Ovary (tissue), 9 donors: ENCODE results near the gene SMPX. TPM values are rescaled to one million over a fixed set of nuclear protein-coding genes. Genes with fewer than 3 reads are reported as not detected.
"Not testable (repeated sequence)": the region's sequence is repeated elsewhere in the genome, so short reads cannot be mapped to it uniquely, and the experiment has no call there.

Experiments
- DNase-seq, 5 donors: peaks; one replicate each; pipeline ENCODE4 v3.0.0-alpha.2; 2019 to 2020
- H3K27ac ChIP-seq, 2 donors: fragments of 200-600 bp; one replicate each; pipeline versions ENCODE4 v1.5.1 to v1.8.0; 2019 to 2022
- H3K27me3 ChIP-seq: fragments of 200-600 bp; one replicate; pipeline ENCODE4 v1.8.0; 2022
- H3K36me3 ChIP-seq: fragments of 200-600 bp; sonication (generic); one replicate; pipeline ENCODE4 v1.5.1; 2019
- H3K4me1 ChIP-seq: one replicate; pipeline ENCODE4 v1.8.1; 2013; ENCODE audit warnings: mild to moderate bottlenecking, moderate library complexity; ENCODE audit not compliant: insufficient read depth
- H3K4me3 ChIP-seq: fragments of 200-600 bp; sonication (generic); one replicate; pipeline ENCODE4 v1.5.1; 2017
- H3K9me3 ChIP-seq, 2 donors: fragments of 200-600 bp in 1 of 2; sonication (generic) in 1 of 2; one replicate each; pipeline versions ENCODE4 v1.5.1 to v1.8.1; 2013 to 2019; ENCODE audit warnings: mild to moderate bottlenecking in 1 of 2, moderate library complexity in 1 of 2
- CTCF ChIP-seq, 3 donors: fragments of 450-650 bp in 2 of 3; fragments of 200-600 bp in 1 of 3; IDR thresholded peaks; one replicate each; pipeline versions ENCODE4 v1.5.1 to v1.8.0; 2016 to 2022; ENCODE audit warnings: antibody characterized with exemption in 3 of 3, mild to moderate bottlenecking in 1 of 3
- EP300 ChIP-seq: sonication (generic); formaldehyde crosslinking; IDR thresholded peaks from one replicate; pipeline ENCODE4 v1.6.1; 2017; ENCODE audit warnings: antibody characterized with exemption
- POLR2A ChIP-seq: fragments of 450-650 bp; IDR thresholded peaks from one replicate; pipeline ENCODE4 v1.6.1; 2017; ENCODE audit warnings: antibody characterized with exemption, mild to moderate bottlenecking, moderate library complexity
- WGBS, 3 donors: extraction: QIAGEN DNeasy Blood & Tissue Kit in 1 of 3; methylation state at CpG; one replicate each; pipeline versions ENCODE4 v1.1.5 to v1.1.7; 2013 to 2017; 5-methylcytosine and 5-hydroxymethylcytosine counted together
- intact Hi-C, 4 donors: fragments of 100-400 bp; cut with DNase I; formaldehyde crosslinking; loops; one replicate each; pipeline versions ENCODE4 v1.11.0 to v1.15.1; 2022 to 2023
- polyA plus RNA-seq, 2 donors: library from polyadenylated mRNA; stranded (reverse); fragments of 200-250 nt in 1 of 2; fragments of 350-450 nt in 1 of 2; fragmentation: Illumina TruSeq in 1 of 2; extraction: RNeasy Lipid Tissue Mini Kit (QIAGEN cat#74804) in 1 of 2; gene quantifications; one replicate each; pipeline ENCODE4 v1.2.3, GENCODE V29; 2013 to 2014
- total RNA-seq, 7 donors: library from RNA; depleted of rRNA in 2 of 7; stranded (reverse); fragments of >200 nt in 2 of 7; fragmentation: NEBNext Ultra II Directional in 3 of 7; extraction: Animal tissue kit (Norgen Biotek cat#: 25700) in 3 of 7; gene quantifications; one replicate each; pipeline versions ENCODE4 v1.1.0 to v1.2.4, GENCODE V29; 2016 to 2023
- donor health status: DM: no; HTN: no; CAD: no; lungs with moderate emphysema.
- donor health status: DM: no; HTN: no; CAD: no.
- donor health status: Bipolar disorder and iron deficiency.
- donor health status: DM: yes; HTN: yes; CAD: no.
- donor health status: DM: no; HTN: no; CAD: no.
- donor health status: DM: yes; HTN: yes; CAD: no.

SMPX gene
- total and polyA plus RNA-seq, 9 donors: 0.43 to 1.4 (median 0.64) TPM; not detected in 1

- Histone ChIP-seq H3K36me3 (no peaks in the 10 kb centered on the region), H3K9me3 (no peaks in the 10 kb centered on the region), H3K4me3 (no peak overlapping the region), H3K27ac (no peak overlapping the region), H3K4me1 (no peaks in the 10 kb centered on the region), H3K27me3 (no peaks in the 10 kb centered on the region)
- no peak for TF ChIP-seq CTCF (IDR thresholded peaks at IDR 0.05)
- TF ChIP-seq EP300: no peak
- TF ChIP-seq POLR2A: no peak
- WGBS, 3 donors: 47 to 53% (median 52%) methylated on average over 3 of the region's 3 CpGs
- DNase-seq: no peak
- intact Hi-C loops: no loop called here
Measured at GRCh38 chrX:21779095-21779494, 21.2 kb upstream of the SMPX start.

- intact Hi-C loops: no loop called here
- H3K4me3 ChIP-seq: no peak overlapping the region
- DNase-seq: no peak
- TF ChIP-seq POLR2A (no peak), EP300 (no peak), CTCF (IDR thresholded peaks at IDR 0.05) (no peak)
- 16 to 30% (median 17%) methylated on average over 1 of the region's 1 CpG for WGBS, 3 donors
- H3K27me3 ChIP-seq: no peaks in the 10 kb centered on the region
- no peaks in the 10 kb centered on the region for H3K36me3 ChIP-seq
- no peaks in the 10 kb centered on the region for H3K4me1 ChIP-seq
- no peaks in the 10 kb centered on the region for H3K9me3 ChIP-seq
- no peak overlapping the region for H3K27ac ChIP-seq
Measured at GRCh38 chrX:21778236-21778635, 20.3 kb upstream of the SMPX start.

- H3K9me3 ChIP-seq, H3K27me3 ChIP-seq, H3K36me3 ChIP-seq, H3K27ac ChIP-seq, DNase-seq, intact Hi-C loops, H3K4me3 ChIP-seq, H3K4me1 ChIP-seq: not testable (repeated sequence)
Measured at GRCh38 chrX:21775128-21775527, 17.2 kb upstream of the SMPX start.

GRCh38 chrX:21773036-21773435 lies 15.1 kb upstream of the SMPX start:
- 36 to 44% (median 41%) methylated on average over 2 of the region's 2 CpGs for WGBS, 3 donors
- intact Hi-C loops, DNase-seq, H3K36me3 ChIP-seq, H3K27me3 ChIP-seq, H3K9me3 ChIP-seq, H3K27ac ChIP-seq, H3K4me1 ChIP-seq, H3K4me3 ChIP-seq: not testable (repeated sequence)

- DNase-seq: no peak
- H3K9me3 ChIP-seq: no peaks in the 10 kb centered on the region
- 72 to 79% (median 75%) methylated on average over 9 to 10 of the region's 10 CpGs for WGBS, 3 donors
- intact Hi-C loops: no loop called here
- TF ChIP-seq EP300 (no peak), CTCF (IDR thresholded peaks at IDR 0.05) (no peak), POLR2A (no peak)
- H3K27ac ChIP-seq: no peak overlapping the region
- H3K36me3 ChIP-seq: no peaks in the 10 kb centered on the region
- no peaks in the 10 kb centered on the region for H3K27me3 ChIP-seq
- H3K4me1 ChIP-seq: no peaks in the 10 kb centered on the region
- no peak overlapping the region for H3K4me3 ChIP-seq
Measured at GRCh38 chrX:21770631-21771321, 12.9 kb upstream of the SMPX start.
